NCI-H82 (cell line): ENCODE results near the gene CRYBG2.

Source experiments
- DNase-seq: peaks from one replicate; lab custom pipeline; 2025; lab: John Stamatoyannopoulos, UW

CRYBG2 gene

GRCh38 chr1:26281091-26281958 lies 72.6 kb downstream of the CRYBG2 start:
- no peak for DNase-seq

DNA sequence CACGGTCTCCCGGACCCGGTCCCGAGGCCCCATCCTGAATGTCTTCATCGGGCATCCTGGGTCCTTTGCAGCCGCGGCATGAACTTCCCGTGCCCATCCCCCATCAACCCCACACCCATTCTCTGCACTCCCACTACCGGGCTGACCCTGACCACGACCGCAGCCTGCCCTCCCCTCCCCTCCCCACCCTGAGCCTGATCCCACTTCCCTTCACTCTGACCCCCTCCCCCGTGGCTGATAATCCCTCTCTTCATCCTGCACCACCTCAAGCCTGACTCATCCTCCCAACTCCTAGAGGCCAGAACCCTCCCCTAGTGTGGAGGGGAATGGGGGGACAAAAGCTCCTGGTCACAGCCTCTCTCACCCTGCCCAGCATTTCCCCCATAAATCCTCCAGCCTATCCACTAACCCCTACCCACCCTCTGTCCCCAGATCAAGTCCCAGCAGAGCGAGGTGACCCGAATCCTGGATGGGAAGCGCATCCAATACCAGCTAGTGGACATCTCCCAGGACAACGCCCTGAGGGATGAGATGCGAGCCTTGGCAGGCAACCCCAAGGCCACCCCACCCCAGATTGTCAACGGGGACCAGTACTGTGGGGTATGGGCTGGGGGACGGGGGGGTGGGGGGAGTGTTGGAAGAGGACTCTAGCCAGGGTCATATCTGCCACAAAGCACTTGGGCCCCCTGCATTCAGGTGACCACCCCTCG lies 73.4 kb downstream of the CRYBG2 start:
- DNase-seq: peak; percentile 77

- peak; percentile 92 for DNase-seq
These were observed 74.2 kb downstream of the CRYBG2 start, which contains the start of gene SH3BGRL3 for GRCh38 chr1:26279456-26280332. TSS of gene SH3BGRL3 (plus strand) at chr1:26280086. CDS start at chr1:26280156, 70 bp downstream.

DNA sequence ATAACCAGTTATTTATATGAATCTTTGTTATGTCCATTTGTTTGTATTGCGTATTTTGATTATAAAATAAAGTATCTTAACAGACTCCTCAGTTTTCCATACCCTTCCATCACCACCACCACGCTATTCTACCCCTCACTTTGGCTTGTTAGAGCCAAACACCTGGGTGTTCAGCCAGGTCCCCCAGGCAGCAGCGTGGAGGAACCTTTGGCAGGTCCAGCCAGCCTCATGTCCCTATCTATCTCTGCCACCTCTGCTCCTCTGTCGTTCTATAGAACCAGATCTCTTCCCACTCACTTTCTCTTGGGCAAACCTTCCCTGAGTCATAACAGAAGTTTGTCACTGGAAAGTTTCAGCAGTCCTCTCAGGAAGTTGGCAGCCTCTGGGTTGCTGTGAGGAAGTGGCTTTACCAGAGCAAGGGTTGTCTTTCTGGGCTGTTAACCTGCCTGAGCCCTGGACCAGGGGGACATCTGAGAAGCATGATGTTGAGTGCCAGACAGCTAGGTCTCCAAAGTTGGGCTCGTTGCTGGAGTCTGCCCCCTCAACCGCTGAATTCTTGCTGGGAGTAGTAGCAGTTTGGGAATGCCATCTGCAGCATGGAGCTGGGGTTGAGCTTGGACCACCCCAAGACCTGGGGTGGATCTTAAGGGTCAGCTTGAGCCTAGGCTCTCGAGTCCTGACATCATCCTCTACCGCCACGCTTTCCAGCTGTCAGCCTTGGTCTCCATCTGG lies 75.0 kb downstream of the CRYBG2 start:
- DNase-seq: peak; percentile 92

GRCh38 chr1:26278303-26278702 lies 75.6 kb downstream of the CRYBG2 start:
- DNase-seq: no peak

DNA sequence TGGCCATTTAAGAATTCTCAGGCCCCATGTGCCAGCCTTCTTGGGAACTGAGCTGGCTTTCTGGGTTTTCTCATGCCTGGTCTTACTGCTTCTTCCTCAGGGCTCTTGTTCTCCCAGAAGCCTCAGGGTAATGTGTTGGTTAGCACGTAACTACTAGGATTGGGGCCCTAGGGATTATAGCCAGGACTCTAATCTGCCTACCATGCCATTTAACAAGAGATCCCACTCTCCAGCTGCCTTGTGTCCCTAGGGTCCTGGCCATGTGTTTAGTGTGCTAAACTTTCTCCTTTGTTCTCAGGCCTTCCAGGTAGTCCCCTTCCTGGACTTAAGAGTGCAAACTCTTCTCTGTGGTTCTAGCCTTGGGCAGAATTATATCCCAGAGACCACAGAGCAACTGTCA lies 76.2 kb downstream of the CRYBG2 start:
- peak; percentile 94 for DNase-seq

DNA sequence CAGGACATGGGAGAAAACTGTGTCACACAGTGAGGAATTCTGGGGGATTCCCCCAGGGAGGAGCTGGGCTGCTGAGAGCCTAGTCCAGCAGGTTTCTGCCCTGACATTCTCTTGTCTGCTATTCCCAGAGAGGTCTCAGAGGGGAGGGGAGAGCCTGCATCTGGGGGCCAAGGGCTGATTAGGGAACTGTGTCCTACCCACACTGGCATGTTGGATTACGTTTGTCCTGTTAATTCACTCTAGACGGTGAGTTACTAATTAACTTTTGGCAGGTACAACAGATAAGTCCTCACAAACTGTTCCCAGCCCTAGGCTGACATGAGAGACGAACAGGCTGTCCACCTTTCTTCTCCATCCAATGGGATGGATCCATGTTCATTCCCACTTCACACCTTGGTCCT lies 76.7 kb downstream of the CRYBG2 start:
- DNase-seq: no peak

DNA sequence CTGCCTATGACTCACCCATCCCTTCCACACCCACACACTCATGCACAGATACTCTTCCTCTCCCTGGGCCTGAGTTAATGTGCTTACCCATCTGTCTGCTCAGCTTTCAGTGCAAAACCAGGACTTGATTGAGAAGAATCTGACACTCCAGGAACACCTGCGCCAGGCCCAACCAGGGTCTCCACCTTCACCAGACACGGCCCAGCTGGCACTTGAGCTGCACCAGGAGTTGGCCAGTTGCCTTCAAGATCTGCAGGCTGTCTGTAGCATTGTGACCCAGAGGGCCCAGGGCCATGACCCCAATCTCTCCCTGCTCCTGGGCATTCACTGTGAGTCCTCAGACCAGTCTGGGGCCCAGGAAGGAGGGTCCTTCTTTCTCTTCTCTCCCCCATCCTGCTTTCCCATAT lies 77.5 kb downstream of the CRYBG2 start:
- peak; percentile 40 for DNase-seq

DNA sequence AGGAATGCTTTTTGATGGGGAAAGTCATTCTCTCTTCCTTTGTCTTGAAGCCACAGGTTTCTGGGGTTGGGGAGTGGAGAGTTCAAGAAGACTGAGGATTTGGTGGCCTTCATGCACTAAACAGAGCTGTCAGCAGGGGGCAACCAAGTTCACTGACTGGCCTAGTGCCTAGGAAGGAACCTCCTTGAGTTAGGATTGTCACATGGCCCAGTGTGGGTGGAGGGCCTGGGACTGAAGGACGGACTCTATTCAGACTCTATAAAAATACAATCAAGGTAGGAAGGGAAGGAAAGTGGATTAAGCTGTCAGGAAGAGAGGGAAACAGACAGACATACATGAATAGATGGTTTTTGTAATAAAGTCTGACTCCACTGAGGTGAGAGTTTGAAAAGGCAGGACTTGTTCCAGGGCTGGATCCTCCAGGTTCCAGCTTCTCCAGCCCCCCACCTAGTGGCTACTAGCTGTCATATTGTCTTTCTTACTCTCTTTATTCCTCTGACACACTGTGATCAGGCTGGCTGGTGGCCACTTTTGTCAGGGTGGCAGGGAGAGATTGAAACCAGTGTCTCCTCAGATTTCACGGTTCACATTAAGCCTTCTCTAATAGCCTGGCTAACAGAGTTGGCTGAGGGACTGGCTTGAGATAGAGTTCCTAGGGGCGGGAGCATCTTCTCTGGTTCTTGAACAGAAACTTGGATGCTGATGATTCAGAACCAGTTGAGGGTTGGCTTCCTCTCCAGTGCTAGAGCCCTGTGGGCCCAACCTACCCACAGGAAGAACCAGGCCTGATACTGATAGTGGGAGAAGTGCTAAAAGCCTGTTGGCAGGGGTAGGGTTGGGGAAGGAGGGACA lies 78.1 kb downstream of the CRYBG2 start:
- DNase-seq: peak; percentile 91

- no peak for DNase-seq
These were observed 79.0 kb downstream of the CRYBG2 start for GRCh38 chr1:26274801-26275425.
